Prostate gland (tissue), 2 donors: ENCODE results near the gene VAV2.

ENCODE experiments used
- CTCF ChIP-seq, 4 experiments: fragments of 200-600 bp in 2 of 4; fragments of 450-650 bp in 2 of 4; sonication (generic) in 2 of 4; IDR thresholded peaks; 1 replicate in 3 of 4; 2 replicates in 1 of 4; pipeline ENCODE4 v1.5.1; 2016 to 2019; ENCODE audit warnings: antibody characterized with exemption in 4 of 4, mild to moderate bottlenecking in 2 of 4, moderate library complexity in 2 of 4
- POLR2A ChIP-seq: fragments of 450-650 bp; IDR thresholded peaks from one replicate; pipeline ENCODE4 v1.6.1; 2016; ENCODE audit warnings: antibody characterized with exemption, mild to moderate bottlenecking

GRCh38 chr9:133801739-133802138 lies 190.4 kb downstream of the VAV2 start:
- no peak for TF ChIP-seq POLR2A
- TF ChIP-seq CTCF (IDR thresholded peaks at IDR 0.05): no peak
